SU-DHL-6 (cell line): ENCODE measurements around the gene NSMCE4A.

Experiments used
- CTCF ChIP-seq: fragments of 200-600 bp; sonication (generic); IDR thresholded peaks from one replicate; pipeline ENCODE4 v1.5.1; 2017; ENCODE audit warnings: antibody characterized with exemption, mild to moderate bottlenecking, low read length, moderate library complexity; ENCODE audit not compliant: insufficient read depth, poor library complexity, severe bottlenecking
- EZH2phosphoT487 ChIP-seq: fragments of 200-600 bp; sonication (generic), shearing (Covaris generic); conservative IDR thresholded peaks from 2 replicates; pipeline ENCODE4 v1.6.1; 2018; ENCODE audit warnings: mild to moderate bottlenecking, antibody characterized with exemption, low read length, moderate library complexity, mixed read lengths

DNA sequence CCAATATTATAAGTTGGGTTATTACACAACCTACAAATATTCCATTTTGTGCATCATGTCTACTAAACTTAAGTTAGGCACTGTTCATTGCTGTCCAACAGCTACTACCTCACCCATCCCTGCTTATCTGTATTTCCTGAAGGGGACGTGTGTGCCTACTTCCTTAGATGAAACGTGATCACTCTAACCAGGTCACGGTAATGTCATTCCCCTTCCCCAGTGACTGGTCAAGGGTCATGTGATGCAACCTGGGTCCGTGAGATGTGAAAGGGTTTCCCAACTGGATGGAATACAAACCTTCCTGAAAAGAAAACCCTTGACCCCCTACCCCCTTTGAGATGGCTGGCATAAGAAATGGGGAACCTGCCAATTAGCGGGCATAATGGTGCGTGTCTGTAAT lies 1.6 kb upstream of the NSMCE4A start:
- TF ChIP-seq CTCF (no peak), EZH2phosphoT487 (no peak)
